Naive thymus-derived CD4-positive, alpha-beta T cell (primary cell): ENCODE results near the gene MAL. TPM values are rescaled to one million over a fixed set of nuclear protein-coding genes. Genes with fewer than 3 reads are reported as not detected.

ENCODE experiments used
- ATAC-seq: fragments of 150-1000 bp; cut with Tn5 transposase; 2 replicates; pipeline ENCODE4 v1.10.0; 2021; ENCODE audit warnings: mild to moderate bottlenecking, moderate library complexity
- CTCF ChIA-PET: fragments of 350-600 bp; sonication (Branson Sonifier 250); formaldehyde crosslinking; loops from one replicate; lab custom pipeline; 2021; ENCODE audit warnings: antibody characterized with exemption; lab: Charles Lee
- POLR2A ChIA-PET: fragments of 350-600 bp; sonication (Branson Sonifier 250); formaldehyde crosslinking; loops from one replicate; lab custom pipeline; 2021; ENCODE audit warnings: antibody characterized with exemption, inconsistent platforms; lab: Charles Lee
- DNase-seq, 9 donors: peaks; one replicate each; pipeline versions ENCODE4 v3.0.0 to v3.0.0-alpha.2; 2020 to 2022; ENCODE audit warnings: mixed read lengths in 1 of 9
- H3K27ac ChIP-seq: one replicate; pipeline ENCODE4 v1.7.0; 2013; ENCODE audit warnings: mild to moderate bottlenecking, low read depth, low read length, moderate library complexity
- H3K27me3 ChIP-seq, 2 donors: one replicate each; pipeline ENCODE4 v1.7.0; 2013; ENCODE audit warnings: low read length in 2 of 2, mild to moderate bottlenecking in 2 of 2, moderate library complexity in 2 of 2; ENCODE audit not compliant: control insufficient read depth in 2 of 2, insufficient read depth in 2 of 2
- H3K36me3 ChIP-seq, 3 experiments: 1 replicate in 2 of 3; 2 replicates in 1 of 3; pipeline ENCODE4 v1.7.0; 2013; ENCODE audit warnings: low read length in 3 of 3, mild to moderate bottlenecking in 3 of 3, moderate library complexity in 1 of 3; ENCODE audit not compliant: insufficient read depth in 3 of 3, control insufficient read depth in 2 of 3
- H3K4me1 ChIP-seq, 2 donors: one replicate each; pipeline ENCODE4 v1.7.0; 2013; ENCODE audit warnings: low read length in 2 of 2, mild to moderate bottlenecking in 2 of 2, moderate library complexity in 1 of 2; ENCODE audit not compliant: control insufficient read depth in 2 of 2, insufficient read depth in 2 of 2
- H3K4me3 ChIP-seq: 2 replicates; pipeline ENCODE4 v1.7.0; 2013; ENCODE audit warnings: mild to moderate bottlenecking, low read length
- H3K9me3 ChIP-seq, 3 experiments: 1 replicate in 2 of 3; 2 replicates in 1 of 3; pipeline ENCODE4 v1.7.0; 2013; ENCODE audit warnings: low read length in 3 of 3; ENCODE audit not compliant: control insufficient read depth in 2 of 3
- H3K27ac Mint-ChIP-seq, 9 donors: one replicate each; pipeline ENCODE4 v1.8.0; 2020 to 2022; ENCODE audit warnings: mixed read lengths in 9 of 9, mild to moderate bottlenecking in 8 of 9, moderate library complexity in 5 of 9, inconsistent platforms in 2 of 9
- H3K27me3 Mint-ChIP-seq, 5 donors: one replicate each; pipeline ENCODE4 v1.8.0; 2021 to 2022; ENCODE audit warnings: mixed read lengths in 5 of 5, mild to moderate bottlenecking in 1 of 5
- H3K36me3 Mint-ChIP-seq, 5 donors: one replicate each; pipeline ENCODE4 v1.8.0; 2020 to 2022; ENCODE audit warnings: mixed read lengths in 5 of 5, mild to moderate bottlenecking in 3 of 5, inconsistent platforms in 1 of 5
- H3K4me1 Mint-ChIP-seq, 7 donors: one replicate each; pipeline ENCODE4 v1.8.0; 2020 to 2022; ENCODE audit warnings: mixed read lengths in 7 of 7, mild to moderate bottlenecking in 3 of 7, inconsistent platforms in 1 of 7
- H3K4me3 Mint-ChIP-seq, 10 donors: one replicate each; pipeline ENCODE4 v1.8.0; 2020 to 2022; ENCODE audit warnings: mild to moderate bottlenecking in 10 of 10, mixed read lengths in 10 of 10, moderate library complexity in 6 of 10, inconsistent platforms in 2 of 10
- H3K9me3 Mint-ChIP-seq, 11 donors: one replicate each; pipeline ENCODE4 v1.8.0; 2020 to 2022; ENCODE audit warnings: mixed read lengths in 11 of 11, mild to moderate bottlenecking in 4 of 11, inconsistent platforms in 1 of 11, moderate library complexity in 1 of 11
- intact Hi-C, 2 donors: fragments of 100-400 bp; cut with micrococcal nuclease; formaldehyde crosslinking; loops; one replicate each; pipeline ENCODE4 v1.15.1; 2023
- polyA plus RNA-seq, 2 donors: library from polyadenylated mRNA; unstranded; fragments of 300-500 nt; fragmentation: Illumina TruSeq; gene quantifications; one replicate each; pipeline ENCODE4 v1.2.3, GENCODE V29; 2021
- total RNA-seq, 6 experiments: library from RNA in 5 of 6; stranded (reverse) in 5 of 6; gene quantifications; 1 replicate in 5 of 6; 2 replicates in 1 of 6; pipeline ENCODE4 v1.2.3 and lab custom pipeline; 2021 to 2026

Gene MAL
- 100 to 1,000 TPM; 124 to 575 (median 159) TPM for total RNA-seq
- 100 to 1,000 TPM; 355 to 408 TPM for polyA plus RNA-seq
- total RNA-seq (lab: John Stamatoyannopoulos, UW), result 72.7 reads per million, percentile 79 among the genes with 10 or more reads in this experiment

DNA sequence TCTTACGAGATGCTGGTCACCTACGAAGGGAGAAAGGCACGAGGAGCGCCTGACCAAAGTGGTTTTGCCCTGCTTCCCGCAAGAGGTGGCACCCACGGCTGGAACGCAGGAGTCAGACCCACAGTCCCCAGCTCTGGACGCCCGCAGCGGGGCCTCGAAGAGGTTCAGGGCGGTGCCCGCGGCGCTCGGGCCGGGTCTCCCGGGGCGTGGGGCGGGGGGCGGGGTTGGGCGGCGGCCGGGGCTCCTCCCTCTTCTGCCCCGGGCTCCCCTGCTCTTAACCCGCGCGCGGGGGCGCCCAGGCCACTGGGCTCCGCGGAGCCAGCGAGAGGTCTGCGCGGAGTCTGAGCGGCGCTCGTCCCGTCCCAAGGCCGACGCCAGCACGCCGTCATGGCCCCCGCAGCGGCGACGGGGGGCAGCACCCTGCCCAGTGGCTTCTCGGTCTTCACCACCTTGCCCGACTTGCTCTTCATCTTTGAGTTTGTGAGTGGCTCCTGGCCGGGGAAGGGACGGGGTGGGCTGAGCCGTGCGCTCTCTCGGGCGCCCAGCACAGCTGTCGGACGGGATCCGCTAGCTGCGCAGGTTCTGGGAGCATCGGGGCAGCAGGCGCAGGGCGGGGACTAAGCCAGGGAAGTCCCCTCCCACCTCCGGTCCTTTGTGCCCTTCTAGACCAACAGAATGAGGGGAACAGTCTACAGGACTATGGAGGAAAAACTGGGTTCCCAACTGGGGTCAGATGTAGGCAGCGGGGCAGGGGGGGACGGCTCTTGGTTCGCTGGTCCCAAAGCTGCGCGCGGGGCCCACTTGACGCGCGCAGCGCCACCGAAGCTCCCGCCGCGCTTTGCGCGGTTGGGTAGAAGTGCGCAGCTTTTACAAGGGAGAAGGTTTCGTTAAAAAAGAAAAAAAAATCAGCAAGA, at the start of gene MAL:
Gene MAL, plus strand, starts transcription at position 303 of the 914 bp plus-strand sequence. Its CDS starts 85 bp downstream, at position 388.
- ChIA-PET CTCF (interaction anchor here (0.8 to 10.4 kb wide), 7 partner anchors 16 to 90 kb away, joined by 3 to 502 read pairs (median 30); no protein-coding TSS in a partner anchor), POLR2A (interaction anchor here (0.6 to 16.0 kb wide), 13 partner anchors 9 to 139 kb away, joined by 3 to 1031 read pairs (median 7); partner anchors contain the start of genes MRPS5, ZNF2 and ZNF514)
- Histone ChIP-seq H3K27ac (peak within 1 kb of the TSS; percentile 84), H3K4me3 (peak within 1 kb of the TSS; percentile 77), H3K36me3 (peaks cover 0 to 12% (median 0%) of the 10 kb centered on the region in 3 experiments), H3K4me1 (peaks cover 9 to 51% of the 10 kb centered on the region in 2 donors), H3K27me3 (no peaks in the 10 kb centered on the region), H3K9me3 (no peaks in the 10 kb centered on the region)
- intact Hi-C loops, result loop anchor here (1.0 to 10.0 kb wide), 4 partner anchors 15 to 1509 kb away; partner anchors contain the start of genes ARID5A (in 1 of the 2) and MRPS5 (in 1 of the 2)
- Mint-ChIP-seq H3K4me3 (peak within 1 kb of the TSS; percentile 82 to 100 (median 99)), H3K4me1 (peaks cover 43 to 81% (median 71%) of the 10 kb centered on the region in 7 donors), H3K27me3 (peaks cover 0 to 14% (median 0%) of the 10 kb centered on the region in 5 donors), H3K9me3 (peaks cover 0 to 3% (median 0%) of the 10 kb centered on the region in 11 donors), H3K36me3 (peaks cover 0 to 42% (median 9%) of the 10 kb centered on the region in 5 donors), H3K27ac (peak within 1 kb of the TSS; percentile 92 to 100 (median 98))
- ATAC-seq (peak; percentile 58), DNase-seq (peak; percentile 33 to 74 (median 59))

- Histone ChIP-seq H3K4me1 (no peaks in the 10 kb centered on the region), H3K27ac (no peak overlapping the region), H3K4me3 (no peak overlapping the region), H3K9me3 (no peaks in the 10 kb centered on the region), H3K36me3 (no peaks in the 10 kb centered on the region), H3K27me3 (no peaks in the 10 kb centered on the region)
- Mint-ChIP-seq H3K9me3 (peaks cover 0 to 3% (median 0%) of the 10 kb centered on the region in 11 donors), H3K27me3 (peaks cover 7 to 32% (median 16%) of the 10 kb centered on the region in 5 donors), H3K27ac (no peak overlapping the region), H3K4me3 (no peak overlapping the region), H3K4me1 (no peaks in the 10 kb centered on the region), H3K36me3 (no peaks in the 10 kb centered on the region)
- intact Hi-C loops, result no loop called here
- ChIA-PET CTCF (no interaction called here), POLR2A (no interaction called here)
- ATAC-seq, result no peak
- no peak for DNase-seq
Observed at GRCh38 chr2:94977826-94978225, 47.7 kb upstream of the MAL start.

DNA sequence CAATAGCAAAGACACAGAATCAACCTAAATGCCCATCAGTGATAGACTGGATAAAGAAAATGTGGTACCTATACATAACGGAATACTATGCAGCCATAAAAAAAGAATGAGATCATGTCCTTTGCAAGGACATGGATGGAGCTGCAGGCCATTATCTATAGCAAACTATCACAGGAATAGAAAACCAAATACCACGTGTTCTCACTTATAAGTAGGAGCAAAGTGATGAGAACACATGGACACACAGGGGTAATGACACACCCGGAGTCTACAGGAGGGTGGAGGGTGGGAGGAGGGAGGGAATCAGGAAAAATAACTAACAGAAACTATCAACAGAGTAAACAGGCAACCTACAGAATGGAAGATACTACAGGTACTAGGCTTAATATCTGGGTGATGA, 46.6 kb upstream of the MAL start:
- POLR2A ChIA-PET, result no interaction called here

DNA sequence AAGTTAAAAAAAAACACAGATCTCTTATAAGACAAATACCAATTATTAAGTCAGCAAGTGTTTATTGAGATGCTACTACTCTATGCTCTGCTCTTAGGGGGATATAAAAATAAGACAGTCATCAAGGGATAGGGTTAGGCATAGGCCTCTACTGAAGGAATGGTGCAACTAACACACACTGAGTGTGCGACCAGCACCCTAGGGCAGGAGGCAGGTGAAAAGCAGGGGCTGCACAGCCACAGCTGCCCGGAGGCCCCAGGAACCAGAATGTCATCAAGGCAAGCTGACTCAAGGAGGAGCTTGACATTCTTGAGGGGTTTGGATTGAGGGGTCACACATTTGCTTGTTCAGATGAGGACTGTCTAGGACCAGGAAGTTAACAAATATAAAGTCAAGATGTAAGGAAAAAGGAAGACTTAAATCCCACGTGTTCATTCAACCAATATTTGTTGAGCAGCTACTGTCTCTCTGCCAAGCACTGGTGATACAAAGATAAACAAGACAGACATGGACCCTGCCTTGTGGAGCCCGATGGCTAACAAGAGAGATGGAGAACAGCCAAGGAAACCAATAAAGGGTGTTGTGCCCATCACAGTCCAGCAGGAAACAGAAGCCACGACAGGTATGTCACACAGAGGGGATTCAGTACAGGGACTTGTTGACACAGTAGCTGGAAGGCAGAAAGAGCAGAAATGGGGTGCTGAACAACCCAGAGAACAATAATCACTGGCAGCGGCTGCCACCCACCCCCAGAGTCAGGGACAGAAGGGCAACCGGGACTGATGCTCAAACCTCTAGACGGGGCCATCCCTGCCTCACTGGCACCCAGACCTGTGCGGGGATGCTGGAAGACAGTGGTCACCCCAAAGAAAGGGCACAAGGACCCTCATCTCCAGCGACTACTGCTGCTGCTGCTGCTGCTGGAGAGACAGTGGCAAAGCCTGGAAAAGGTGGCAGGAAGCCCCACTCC, 45.8 kb upstream of the MAL start:
- Mint-ChIP-seq H3K9me3 (peaks cover 0 to 3% (median 0%) of the 10 kb centered on the region in 11 donors), H3K36me3 (no peaks in the 10 kb centered on the region), H3K27me3 (peaks cover 7 to 31% (median 15%) of the 10 kb centered on the region in 5 donors), H3K27ac (no peak overlapping the region), H3K4me1 (no peaks in the 10 kb centered on the region), H3K4me3 (no peak overlapping the region)
- no peak overlapping the region for H3K4me3 ChIP-seq
- H3K36me3 ChIP-seq, result no peaks in the 10 kb centered on the region
- no peak overlapping the region for H3K27ac ChIP-seq
- POLR2A ChIA-PET, result no interaction called here
- no peaks in the 10 kb centered on the region for H3K27me3 ChIP-seq
- ATAC-seq (no peak), DNase-seq (no peak)
- CTCF ChIA-PET, result no interaction called here
- intact Hi-C loops, result no loop called here
- H3K4me1 ChIP-seq, result no peaks in the 10 kb centered on the region
- H3K9me3 ChIP-seq, result no peaks in the 10 kb centered on the region

More for the DNA sequence above, 46.6 kb upstream of the MAL start:
- Mint-ChIP-seq H3K4me1 (no peaks in the 10 kb centered on the region), H3K9me3 (peaks cover 0 to 3% (median 0%) of the 10 kb centered on the region in 11 donors), H3K36me3 (no peaks in the 10 kb centered on the region), H3K27ac (no peak overlapping the region), H3K27me3 (peaks cover 7 to 25% (median 10%) of the 10 kb centered on the region in 5 donors), H3K4me3 (no peak overlapping the region)
- no peak for ATAC-seq
- H3K27ac ChIP-seq, result no peak overlapping the region
- no peaks in the 10 kb centered on the region for H3K4me1 ChIP-seq
- no peaks in the 10 kb centered on the region for H3K36me3 ChIP-seq
- intact Hi-C loops, result no loop called here
- H3K4me3 ChIP-seq, result no peak overlapping the region
- DNase-seq, result no peak
- CTCF ChIA-PET, result no interaction called here
- H3K9me3 ChIP-seq, result no peaks in the 10 kb centered on the region
- H3K27me3 ChIP-seq, result no peaks in the 10 kb centered on the region

DNA sequence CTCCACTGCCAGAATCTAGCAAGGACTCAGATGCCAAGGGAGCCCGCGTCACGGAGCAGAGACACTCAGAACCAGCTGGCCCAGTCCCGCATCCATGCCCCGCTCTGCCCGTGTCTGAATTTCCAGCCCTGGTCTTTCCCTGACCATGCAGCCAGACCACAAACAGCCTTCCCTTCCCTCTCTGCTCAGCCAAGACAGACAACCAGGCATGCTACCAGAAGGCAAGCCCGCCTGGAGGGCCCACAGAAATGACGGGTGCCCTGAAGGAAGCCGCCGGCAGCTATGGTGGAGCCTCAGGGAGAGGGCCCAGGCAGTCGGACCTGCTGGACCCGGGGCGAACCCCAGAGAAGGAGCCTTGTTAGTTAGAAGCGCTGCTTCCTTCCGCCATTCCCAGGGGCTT, 45.1 kb upstream of the MAL start:
- peaks cover 0 to 3% (median 0%) of the 10 kb centered on the region in 11 donors for H3K9me3 Mint-ChIP-seq
- POLR2A ChIA-PET, result no interaction called here

GRCh38 chr2:94982156-94982555, 43.4 kb upstream of the MAL start:
- H3K27me3 Mint-ChIP-seq, result peaks cover 13 to 34% (median 19%) of the 10 kb centered on the region in 5 donors
- H3K9me3 Mint-ChIP-seq, result peaks cover 0 to 3% (median 0%) of the 10 kb centered on the region in 11 donors
- no peak overlapping the region for H3K27ac Mint-ChIP-seq
- Histone ChIP-seq H3K9me3 (no peaks in the 10 kb centered on the region), H3K27me3 (no peaks in the 10 kb centered on the region), H3K27ac (no peak overlapping the region), H3K4me1 (no peaks in the 10 kb centered on the region), H3K36me3 (no peaks in the 10 kb centered on the region), H3K4me3 (no peak overlapping the region)
- no peak for DNase-seq
- H3K4me3 Mint-ChIP-seq, result no peak overlapping the region
- intact Hi-C loops, result no loop called here
- no peaks in the 10 kb centered on the region for H3K36me3 Mint-ChIP-seq
- H3K4me1 Mint-ChIP-seq, result peaks cover 0 to 6% (median 0%) of the 10 kb centered on the region in 7 donors
- ATAC-seq, result no peak
- CTCF ChIA-PET, result no interaction called here
- POLR2A ChIA-PET, result no interaction called here

More for the DNA sequence above, 45.1 kb upstream of the MAL start:
- DNase-seq (no peak), ATAC-seq (no peak)
- no peaks in the 10 kb centered on the region for H3K36me3 Mint-ChIP-seq
- Histone ChIP-seq H3K27ac (no peak overlapping the region), H3K36me3 (no peaks in the 10 kb centered on the region), H3K4me3 (no peak overlapping the region), H3K27me3 (no peaks in the 10 kb centered on the region), H3K9me3 (no peaks in the 10 kb centered on the region), H3K4me1 (no peaks in the 10 kb centered on the region)
- H3K4me3 Mint-ChIP-seq, result no peak overlapping the region
- H3K4me1 Mint-ChIP-seq, result peaks cover 0 to 5% (median 0%) of the 10 kb centered on the region in 7 donors
- CTCF ChIA-PET, result no interaction called here
- H3K27ac Mint-ChIP-seq, result no peak overlapping the region
- H3K27me3 Mint-ChIP-seq, result peaks cover 9 to 31% (median 20%) of the 10 kb centered on the region in 5 donors
- intact Hi-C loops, result no loop called here
